Neural cell (in vitro differentiated cells): Measurements from ENCODE around the gene CHCHD2. TPM values are rescaled to one million over a fixed set of nuclear protein-coding genes. Genes with fewer than 3 reads are reported as not detected.
"Not testable (repeated sequence)": the region's sequence is repeated elsewhere in the genome, so short reads cannot be mapped to it uniquely, and the experiment has no call there.

Experiments used
- H2AFZ ChIP-seq: fragments of 200-600, 300-800 bp; sonication (generic), shearing (Covaris generic); 2 replicates; pipeline ENCODE4 v1.6.0; 2014; ENCODE audit warnings: low read depth, mild to moderate bottlenecking, antibody characterized with exemption, low read length, moderate library complexity
- H3F3A ChIP-seq: fragments of 200-600 bp; shearing (Covaris generic); 2 replicates; pipeline ENCODE4 v1.6.1; 2016; ENCODE audit warnings: mild to moderate bottlenecking, moderate library complexity, mixed read lengths, antibody characterized with exemption, low read length; ENCODE audit not compliant: insufficient read depth, poor library complexity, severe bottlenecking
- H3K27ac ChIP-seq: fragments of 200-600, 300-800 bp; sonication (generic), shearing (Covaris generic); 2 replicates; pipeline ENCODE4 v1.5.1; 2014; ENCODE audit warnings: mild to moderate bottlenecking, low read length, moderate library complexity
- H3K27me3 ChIP-seq: fragments of 300-800, 200-600 bp; sonication (generic), shearing (Covaris generic); 2 replicates; pipeline ENCODE4 v1.6.0; 2014; ENCODE audit warnings: mild to moderate bottlenecking, low read depth, low read length, moderate library complexity; ENCODE audit not compliant: insufficient read depth
- H3K36me3 ChIP-seq: fragments of 300-800, 200-600 bp; sonication (generic), shearing (Covaris generic); 2 replicates; pipeline ENCODE4 v1.5.1; 2014; ENCODE audit warnings: mild to moderate bottlenecking, antibody characterized with exemption, low read length, moderate library complexity; ENCODE audit not compliant: insufficient read depth
- H3K4me2 ChIP-seq: fragments of 300-800, 200-600 bp; sonication (generic), shearing (Covaris generic); 2 replicates; pipeline ENCODE4 v1.6.0; 2014; ENCODE audit warnings: mild to moderate bottlenecking, low read length
- H3K4me3 ChIP-seq: fragments of 300-800, 200-600 bp; sonication (generic), shearing (Covaris generic); 2 replicates; pipeline ENCODE4 v1.5.1; 2014; ENCODE audit warnings: mild to moderate bottlenecking, low read length, moderate library complexity
- H3K79me2 ChIP-seq: fragments of 200-600 bp; shearing (Covaris generic); replicated peaks from 2 replicates; pipeline ENCODE4 v1.6.0; 2014; ENCODE audit warnings: mild to moderate bottlenecking, low read length, moderate library complexity; ENCODE audit not compliant: insufficient read depth
- H3K9ac ChIP-seq: fragments of 300-800, 200-600 bp; sonication (generic), shearing (Covaris generic); 2 replicates; pipeline ENCODE4 v1.6.1; 2016; ENCODE audit warnings: mild to moderate bottlenecking, low read length, mixed read lengths
- H3K9me2 ChIP-seq: fragments of 200-600 bp; shearing (Covaris generic); 2 replicates; pipeline ENCODE4 v1.6.1; 2016; ENCODE audit warnings: mild to moderate bottlenecking, low read length, mixed read lengths; ENCODE audit not compliant: insufficient read depth
- H3K9me3 ChIP-seq: fragments of 200-600, 300-800 bp; sonication (generic), shearing (Covaris generic); 2 replicates; pipeline ENCODE4 v1.6.1; 2016; ENCODE audit warnings: mild to moderate bottlenecking, mixed run types, low read length, moderate library complexity, mixed read lengths
- H4K20me1 ChIP-seq: fragments of 200-600 bp; shearing (Covaris generic); 2 replicates; pipeline ENCODE4 v1.6.1; 2016; ENCODE audit warnings: mild to moderate bottlenecking, mixed run types; ENCODE audit not compliant: insufficient read depth
- EP300 ChIP-seq: fragments of 450-650 bp; conservative IDR thresholded peaks from 2 replicates; pipeline ENCODE4 v1.6.1; 2014; ENCODE audit warnings: antibody characterized with exemption, mild to moderate bottlenecking, moderate library complexity; ENCODE audit not compliant: poor library complexity, severe bottlenecking
- EZH2 ChIP-seq: fragments of 200-600, 300-800 bp; shearing (Covaris generic), sonication (generic); IDR thresholded peaks from 2 replicates; pipeline ENCODE4 v1.6.1; 2014; ENCODE audit warnings: antibody characterized with exemption, low read length, borderline replicate concordance, mild to moderate bottlenecking; ENCODE audit not compliant: insufficient read depth, poor library complexity, severe bottlenecking
- MXI1 ChIP-seq: fragments of 450-650 bp; conservative IDR thresholded peaks from 2 replicates; pipeline ENCODE4 v1.6.1; 2014; ENCODE audit warnings: antibody characterized with exemption, mild to moderate bottlenecking; ENCODE audit not compliant: poor library complexity, severe bottlenecking
- POLR2AphosphoS5 ChIP-seq: IDR thresholded peaks from 2 replicates; pipeline ENCODE4 v1.6.1; 2012
- RAD21 ChIP-seq: fragments of 450-650 bp; conservative IDR thresholded peaks from 2 replicates; pipeline ENCODE4 v1.6.1; 2014; ENCODE audit warnings: antibody characterized with exemption, mild to moderate bottlenecking, moderate library complexity
- SMC3 ChIP-seq: fragments of 450-650 bp; conservative IDR thresholded peaks from 2 replicates; pipeline ENCODE4 v1.6.1; 2014; ENCODE audit warnings: antibody characterized with exemption, mild to moderate bottlenecking, moderate library complexity; ENCODE audit not compliant: poor library complexity
- TAF1 ChIP-seq: IDR thresholded peaks from 2 replicates; pipeline ENCODE4 v1.6.1; 2012; ENCODE audit warnings: low read depth
- polyA minus RNA-seq: library from RNA; depleted of rRNA, polyadenylated mRNA; stranded (reverse); fragments of >200 nt; gene quantifications from 2 replicates; pipeline ENCODE4 v1.2.3, GENCODE V29; 2014
- polyA plus RNA-seq: library from polyadenylated mRNA; depleted of rRNA; stranded (reverse); fragments of >200 nt; gene quantifications from 2 replicates; pipeline ENCODE4 v1.2.3, GENCODE V29; 2014
- TF ChIP-seq, protein P1 (sequence below): IDR thresholded peaks from 2 replicates; pipeline ENCODE4 v1.6.1; 2012; ENCODE audit warnings: borderline replicate concordance
- TF ChIP-seq, protein P2 (sequence below): fragments of 450-650 bp; IDR thresholded peaks from 2 replicates; pipeline ENCODE4 v1.5.1; 2014; ENCODE audit warnings: antibody characterized with exemption, mild to moderate bottlenecking, moderate library complexity; ENCODE audit not compliant: poor library complexity, severe bottlenecking

CHCHD2 gene, protein sequence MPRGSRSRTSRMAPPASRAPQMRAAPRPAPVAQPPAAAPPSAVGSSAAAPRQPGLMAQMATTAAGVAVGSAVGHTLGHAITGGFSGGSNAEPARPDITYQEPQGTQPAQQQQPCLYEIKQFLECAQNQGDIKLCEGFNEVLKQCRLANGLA
- polyA plus RNA-seq (324 and 380 TPM in 2 replicates), polyA minus RNA-seq (84.2 and 86.8 TPM in 2 replicates)

DNA sequence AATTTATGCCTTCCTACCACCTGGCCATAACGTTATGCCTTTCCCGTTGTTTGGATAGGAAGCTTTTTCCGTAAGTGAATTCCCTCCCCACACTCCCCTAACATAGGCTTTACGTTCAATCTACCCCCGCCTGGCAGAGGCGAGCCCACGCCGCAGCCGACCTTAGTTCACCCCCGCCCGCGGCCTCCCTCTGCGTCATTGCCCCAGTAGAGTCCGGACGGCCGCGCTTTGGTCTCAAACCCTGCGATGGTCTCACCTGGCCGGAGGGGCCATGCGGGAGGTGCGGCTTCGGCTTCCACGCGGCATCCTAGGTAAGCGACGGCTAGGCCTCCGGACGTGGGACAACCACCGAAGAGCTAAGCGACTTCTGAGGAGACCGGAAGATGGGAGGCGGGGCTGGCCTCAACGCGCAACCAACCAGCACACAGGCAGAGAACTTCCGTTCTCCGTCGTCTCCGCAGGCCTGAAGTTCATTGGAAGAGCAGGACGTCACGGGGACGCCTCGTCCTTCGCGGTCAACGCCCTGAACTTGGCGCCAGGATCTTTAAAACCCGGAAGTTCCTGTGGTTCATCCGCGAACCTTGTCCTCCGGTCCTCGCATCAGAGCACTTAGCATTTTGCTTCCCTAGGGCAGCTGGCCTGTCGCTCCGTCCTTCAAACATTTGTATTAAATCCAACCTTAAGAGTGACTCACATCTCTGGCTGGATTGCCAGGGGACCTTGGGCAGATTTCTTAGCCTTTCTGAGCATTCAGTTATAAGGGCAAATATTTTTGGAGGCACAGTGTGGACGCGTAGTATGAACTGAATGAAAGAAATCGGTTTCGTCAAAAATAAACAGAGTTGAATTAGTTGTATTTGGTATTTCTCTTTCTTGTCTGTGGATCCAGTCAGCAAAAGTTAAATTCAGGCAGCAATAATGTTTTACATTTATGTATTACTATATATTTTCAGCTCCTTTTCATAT, at the start of gene CHCHD2:
Gene CHCHD2, minus strand, starts transcription at position 369 of the 966 bp plus-strand sequence. Its CDS starts 63 bp downstream, at position 306.
- H3F3A ChIP-seq = no peaks in the 10 kb centered on the region
- peak within 1 kb of the TSS; percentile 56 for H2AFZ ChIP-seq
- TF ChIP-seq EZH2 (no peak), TAF1 (peak; percentile 41), POLR2AphosphoS5 (peak; percentile 34), MXI1 (peak; percentile 76)
- TF ChIP-seq, protein P1, sequence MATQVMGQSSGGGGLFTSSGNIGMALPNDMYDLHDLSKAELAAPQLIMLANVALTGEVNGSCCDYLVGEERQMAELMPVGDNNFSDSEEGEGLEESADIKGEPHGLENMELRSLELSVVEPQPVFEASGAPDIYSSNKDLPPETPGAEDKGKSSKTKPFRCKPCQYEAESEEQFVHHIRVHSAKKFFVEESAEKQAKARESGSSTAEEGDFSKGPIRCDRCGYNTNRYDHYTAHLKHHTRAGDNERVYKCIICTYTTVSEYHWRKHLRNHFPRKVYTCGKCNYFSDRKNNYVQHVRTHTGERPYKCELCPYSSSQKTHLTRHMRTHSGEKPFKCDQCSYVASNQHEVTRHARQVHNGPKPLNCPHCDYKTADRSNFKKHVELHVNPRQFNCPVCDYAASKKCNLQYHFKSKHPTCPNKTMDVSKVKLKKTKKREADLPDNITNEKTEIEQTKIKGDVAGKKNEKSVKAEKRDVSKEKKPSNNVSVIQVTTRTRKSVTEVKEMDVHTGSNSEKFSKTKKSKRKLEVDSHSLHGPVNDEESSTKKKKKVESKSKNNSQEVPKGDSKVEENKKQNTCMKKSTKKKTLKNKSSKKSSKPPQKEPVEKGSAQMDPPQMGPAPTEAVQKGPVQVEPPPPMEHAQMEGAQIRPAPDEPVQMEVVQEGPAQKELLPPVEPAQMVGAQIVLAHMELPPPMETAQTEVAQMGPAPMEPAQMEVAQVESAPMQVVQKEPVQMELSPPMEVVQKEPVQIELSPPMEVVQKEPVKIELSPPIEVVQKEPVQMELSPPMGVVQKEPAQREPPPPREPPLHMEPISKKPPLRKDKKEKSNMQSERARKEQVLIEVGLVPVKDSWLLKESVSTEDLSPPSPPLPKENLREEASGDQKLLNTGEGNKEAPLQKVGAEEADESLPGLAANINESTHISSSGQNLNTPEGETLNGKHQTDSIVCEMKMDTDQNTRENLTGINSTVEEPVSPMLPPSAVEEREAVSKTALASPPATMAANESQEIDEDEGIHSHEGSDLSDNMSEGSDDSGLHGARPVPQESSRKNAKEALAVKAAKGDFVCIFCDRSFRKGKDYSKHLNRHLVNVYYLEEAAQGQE = peak; percentile 36
- no peaks in the 10 kb centered on the region for H3K36me3 ChIP-seq
- peaks cover 11% of the 10 kb centered on the region for H3K79me2 ChIP-seq
- no peaks in the 10 kb centered on the region for H4K20me1 ChIP-seq
- H3K27me3 ChIP-seq = no peaks in the 10 kb centered on the region
- peak within 1 kb of the TSS; percentile 77 for H3K4me3 ChIP-seq
- no peaks in the 10 kb centered on the region for H3K9me3 ChIP-seq
- peak within 1 kb of the TSS; percentile 37 for H3K27ac ChIP-seq
- peak within 1 kb of the TSS; percentile 69 for H3K9ac ChIP-seq
- H3K4me2 ChIP-seq = peak within 1 kb of the TSS; percentile 5
- no peaks in the 10 kb centered on the region for H3K9me2 ChIP-seq

DNA sequence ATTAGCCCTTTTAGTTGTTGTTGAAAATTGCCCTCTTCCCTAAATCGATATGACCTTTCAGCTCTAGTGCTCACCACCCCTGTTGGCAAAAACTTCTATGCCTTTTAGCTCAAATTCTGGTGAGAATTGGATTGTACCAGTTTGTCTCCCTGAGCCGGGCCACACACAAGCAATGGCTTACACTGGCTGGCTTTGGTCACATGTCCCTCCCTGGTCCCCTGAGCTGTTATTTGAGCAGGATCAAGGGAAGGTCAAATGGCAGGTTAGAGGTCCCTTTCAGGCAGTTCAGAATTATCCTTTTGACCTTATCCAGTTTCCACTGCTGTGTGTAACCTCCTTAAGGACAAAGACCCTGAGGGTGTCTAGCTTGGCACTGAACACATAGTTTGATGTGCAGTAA, 24.8 kb upstream of the CHCHD2 start:
- H3K27ac ChIP-seq, H4K20me1 ChIP-seq: not testable (repeated sequence)

DNA sequence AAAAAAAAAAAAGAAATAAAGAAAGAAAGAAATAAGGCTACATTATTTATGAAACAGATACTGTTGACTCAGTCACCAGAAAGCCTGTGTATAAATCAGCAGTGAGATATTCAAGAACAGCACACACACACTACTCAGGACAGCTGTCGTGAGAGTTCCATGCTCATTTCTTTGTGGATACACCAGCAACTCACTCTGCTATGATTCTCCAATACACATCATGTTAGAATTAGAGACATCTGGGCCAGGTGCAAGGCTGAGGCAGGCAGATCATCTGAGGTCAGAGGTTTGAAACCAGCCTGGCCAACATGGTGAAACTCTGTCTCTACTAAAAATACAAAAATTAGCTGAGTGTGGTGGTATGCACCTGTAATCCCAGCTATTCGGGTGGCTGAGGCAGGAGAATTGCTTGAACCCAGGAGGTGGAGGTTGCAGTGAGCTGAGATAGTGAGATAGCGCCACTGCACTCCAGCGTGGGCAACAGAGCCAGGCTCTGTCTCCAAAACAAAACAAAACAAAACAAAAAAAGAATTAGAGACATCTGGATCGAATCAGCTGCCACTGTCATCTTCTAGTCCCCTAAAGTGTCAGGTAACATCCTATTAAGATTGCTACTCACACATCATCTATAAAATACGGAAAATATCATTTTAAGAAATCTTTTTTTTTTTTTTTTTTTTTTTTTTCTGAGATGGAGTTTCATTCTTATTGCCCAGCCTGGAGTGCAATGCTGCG, 21.1 kb upstream of the CHCHD2 start:
- Histone ChIP-seq H3K9me3 (no peaks in the 10 kb centered on the region), H3F3A (no peaks in the 10 kb centered on the region), H3K36me3 (no peaks in the 10 kb centered on the region), H3K9ac (no peak overlapping the region), H3K9me2 (no peaks in the 10 kb centered on the region), H3K27ac (no peak overlapping the region), H2AFZ (no peak overlapping the region), H4K20me1 (no peaks in the 10 kb centered on the region), H3K27me3 (no peaks in the 10 kb centered on the region), H3K4me2 (no peak overlapping the region), H3K4me3 (no peak overlapping the region), H3K79me2 (no peaks in the 10 kb centered on the region)
- TF ChIP-seq EP300 (no peak), RAD21 (no peak), POLR2AphosphoS5 (no peak), TAF1 (no peak), MXI1 (no peak), EZH2 (no peak), SMC3 (no peak)
- TF ChIP-seq, protein P1 = no peak
- TF ChIP-seq, protein P2, sequence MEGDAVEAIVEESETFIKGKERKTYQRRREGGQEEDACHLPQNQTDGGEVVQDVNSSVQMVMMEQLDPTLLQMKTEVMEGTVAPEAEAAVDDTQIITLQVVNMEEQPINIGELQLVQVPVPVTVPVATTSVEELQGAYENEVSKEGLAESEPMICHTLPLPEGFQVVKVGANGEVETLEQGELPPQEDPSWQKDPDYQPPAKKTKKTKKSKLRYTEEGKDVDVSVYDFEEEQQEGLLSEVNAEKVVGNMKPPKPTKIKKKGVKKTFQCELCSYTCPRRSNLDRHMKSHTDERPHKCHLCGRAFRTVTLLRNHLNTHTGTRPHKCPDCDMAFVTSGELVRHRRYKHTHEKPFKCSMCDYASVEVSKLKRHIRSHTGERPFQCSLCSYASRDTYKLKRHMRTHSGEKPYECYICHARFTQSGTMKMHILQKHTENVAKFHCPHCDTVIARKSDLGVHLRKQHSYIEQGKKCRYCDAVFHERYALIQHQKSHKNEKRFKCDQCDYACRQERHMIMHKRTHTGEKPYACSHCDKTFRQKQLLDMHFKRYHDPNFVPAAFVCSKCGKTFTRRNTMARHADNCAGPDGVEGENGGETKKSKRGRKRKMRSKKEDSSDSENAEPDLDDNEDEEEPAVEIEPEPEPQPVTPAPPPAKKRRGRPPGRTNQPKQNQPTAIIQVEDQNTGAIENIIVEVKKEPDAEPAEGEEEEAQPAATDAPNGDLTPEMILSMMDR = no peak

More for the DNA sequence above, 24.8 kb upstream of the CHCHD2 start:
- H2AFZ ChIP-seq, H3K36me3 ChIP-seq, H3K4me2 ChIP-seq, H3K9me3 ChIP-seq, H3K9ac ChIP-seq, H3K27me3 ChIP-seq, H3K4me3 ChIP-seq, H3F3A ChIP-seq, H3K79me2 ChIP-seq, H3K9me2 ChIP-seq: not testable (repeated sequence)
